IMR-90 (cell line): Measurements from ENCODE around the gene FRYL.
"Not testable (repeated sequence)": the region's sequence is repeated elsewhere in the genome, so short reads cannot be mapped to it uniquely, and the experiment has no call there.

Source experiments
- CEBPB ChIP-seq: IDR thresholded peaks from 2 replicates; pipeline ENCODE4 v1.6.1; 2012; ENCODE audit warnings: low read depth, low read length, improper control_type of control experiment
- FOS ChIP-seq: fragments of 150-350 bp; IDR thresholded peaks from 2 replicates; pipeline ENCODE4 v1.6.1; 2016; ENCODE audit warnings: low read depth, low read length
- MAZ ChIP-seq: IDR thresholded peaks from 2 replicates; pipeline ENCODE4 v1.6.1; 2012; ENCODE audit warnings: low read depth, mild to moderate bottlenecking, low read length, improper control_type of control experiment, moderate library complexity, borderline replicate concordance
- MXI1 ChIP-seq: IDR thresholded peaks from 2 replicates; pipeline ENCODE4 v1.6.1; 2012; ENCODE audit warnings: low read depth, mild to moderate bottlenecking, low read length, moderate library complexity, borderline replicate concordance
- NFE2L2 ChIP-seq: fragments of 150-350 bp; IDR thresholded peaks from 2 replicates; pipeline ENCODE4 v1.6.1; 2016; ENCODE audit warnings: low read depth, mild to moderate bottlenecking, low read length
- POLR2A ChIP-seq: IDR thresholded peaks from 2 replicates; pipeline ENCODE4 v1.6.1; 2012; ENCODE audit warnings: mild to moderate bottlenecking, low read depth, low read length
- RAD21 ChIP-seq: IDR thresholded peaks from 2 replicates; pipeline ENCODE4 v1.6.1; 2012; ENCODE audit warnings: low read length, improper control_type of control experiment
- RCOR1 ChIP-seq: IDR thresholded peaks from 2 replicates; pipeline ENCODE4 v1.6.1; 2012; ENCODE audit warnings: mild to moderate bottlenecking, low read length, improper control_type of control experiment; ENCODE audit not compliant: insufficient replicate concordance
- RFX5 ChIP-seq: IDR thresholded peaks from 2 replicates; pipeline ENCODE4 v1.8.0; 2012; ENCODE audit warnings: low read depth, mild to moderate bottlenecking, low read length, moderate library complexity
- SMC3 ChIP-seq: fragments of 150-350 bp; IDR thresholded peaks from 2 replicates; pipeline ENCODE4 v1.6.1; 2016; ENCODE audit warnings: low read depth, mild to moderate bottlenecking, antibody characterized with exemption, low read length, moderate library complexity
- TF ChIP-seq, protein P1 (sequence below): conservative IDR thresholded peaks from 2 replicates; pipeline ENCODE4 v1.5.1; 2012; ENCODE audit warnings: mild to moderate bottlenecking, low read depth, low read length, improper control_type of control experiment

DNA sequence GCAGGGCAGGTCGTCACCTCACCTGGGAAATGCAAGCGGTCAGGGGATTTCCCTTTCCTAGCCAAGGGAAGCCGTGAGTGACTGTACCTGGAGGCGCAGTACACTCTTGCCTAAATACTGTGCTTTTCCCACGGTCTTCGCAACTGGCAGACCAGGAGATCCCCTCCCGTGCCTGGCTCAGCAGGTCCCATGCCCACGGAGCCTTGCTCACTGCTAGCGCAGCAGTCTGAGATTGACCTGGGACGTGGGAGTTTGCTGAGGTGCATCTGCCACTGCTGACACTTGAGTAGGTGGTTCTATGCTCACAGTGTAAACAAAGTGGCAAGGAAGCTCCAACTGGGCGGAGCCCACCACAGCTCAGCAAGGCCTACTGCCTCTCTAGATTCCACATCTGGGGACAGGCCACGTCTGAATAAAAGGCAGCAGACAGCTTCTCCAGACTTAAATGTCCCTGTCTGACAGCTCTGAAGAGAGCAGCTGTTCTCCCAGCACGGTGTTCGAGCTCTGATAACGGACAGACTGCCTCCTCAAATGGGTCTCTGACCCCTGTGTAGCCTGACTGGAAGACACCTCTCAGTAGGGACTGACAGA, 51.1 kb downstream of the FRYL start:
- TF ChIP-seq, protein P1, sequence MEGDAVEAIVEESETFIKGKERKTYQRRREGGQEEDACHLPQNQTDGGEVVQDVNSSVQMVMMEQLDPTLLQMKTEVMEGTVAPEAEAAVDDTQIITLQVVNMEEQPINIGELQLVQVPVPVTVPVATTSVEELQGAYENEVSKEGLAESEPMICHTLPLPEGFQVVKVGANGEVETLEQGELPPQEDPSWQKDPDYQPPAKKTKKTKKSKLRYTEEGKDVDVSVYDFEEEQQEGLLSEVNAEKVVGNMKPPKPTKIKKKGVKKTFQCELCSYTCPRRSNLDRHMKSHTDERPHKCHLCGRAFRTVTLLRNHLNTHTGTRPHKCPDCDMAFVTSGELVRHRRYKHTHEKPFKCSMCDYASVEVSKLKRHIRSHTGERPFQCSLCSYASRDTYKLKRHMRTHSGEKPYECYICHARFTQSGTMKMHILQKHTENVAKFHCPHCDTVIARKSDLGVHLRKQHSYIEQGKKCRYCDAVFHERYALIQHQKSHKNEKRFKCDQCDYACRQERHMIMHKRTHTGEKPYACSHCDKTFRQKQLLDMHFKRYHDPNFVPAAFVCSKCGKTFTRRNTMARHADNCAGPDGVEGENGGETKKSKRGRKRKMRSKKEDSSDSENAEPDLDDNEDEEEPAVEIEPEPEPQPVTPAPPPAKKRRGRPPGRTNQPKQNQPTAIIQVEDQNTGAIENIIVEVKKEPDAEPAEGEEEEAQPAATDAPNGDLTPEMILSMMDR: not testable (repeated sequence)
- not testable (repeated sequence) for TF ChIP-seq SMC3, POLR2A, RCOR1, RFX5, CEBPB, NFE2L2, RAD21, MAZ, FOS, MXI1
